HG03196 (cell line): Measurements from ENCODE around the gene KRABD2.
A peak's percentile ranks its signal among the peaks of the same experiment; 100 is the strongest.
"Not testable (repeated sequence)": the region's sequence is repeated elsewhere in the genome, so short reads cannot be mapped to it uniquely, and the experiment has no call there.

Source experiments
- ATAC-seq: cut with Tn5 transposase; IDR thresholded peaks from one replicate; pipeline ENCODE4 v1.9.1; 2021; ENCODE audit not compliant: unreplicated experiment

Gene KRABD2

DNA sequence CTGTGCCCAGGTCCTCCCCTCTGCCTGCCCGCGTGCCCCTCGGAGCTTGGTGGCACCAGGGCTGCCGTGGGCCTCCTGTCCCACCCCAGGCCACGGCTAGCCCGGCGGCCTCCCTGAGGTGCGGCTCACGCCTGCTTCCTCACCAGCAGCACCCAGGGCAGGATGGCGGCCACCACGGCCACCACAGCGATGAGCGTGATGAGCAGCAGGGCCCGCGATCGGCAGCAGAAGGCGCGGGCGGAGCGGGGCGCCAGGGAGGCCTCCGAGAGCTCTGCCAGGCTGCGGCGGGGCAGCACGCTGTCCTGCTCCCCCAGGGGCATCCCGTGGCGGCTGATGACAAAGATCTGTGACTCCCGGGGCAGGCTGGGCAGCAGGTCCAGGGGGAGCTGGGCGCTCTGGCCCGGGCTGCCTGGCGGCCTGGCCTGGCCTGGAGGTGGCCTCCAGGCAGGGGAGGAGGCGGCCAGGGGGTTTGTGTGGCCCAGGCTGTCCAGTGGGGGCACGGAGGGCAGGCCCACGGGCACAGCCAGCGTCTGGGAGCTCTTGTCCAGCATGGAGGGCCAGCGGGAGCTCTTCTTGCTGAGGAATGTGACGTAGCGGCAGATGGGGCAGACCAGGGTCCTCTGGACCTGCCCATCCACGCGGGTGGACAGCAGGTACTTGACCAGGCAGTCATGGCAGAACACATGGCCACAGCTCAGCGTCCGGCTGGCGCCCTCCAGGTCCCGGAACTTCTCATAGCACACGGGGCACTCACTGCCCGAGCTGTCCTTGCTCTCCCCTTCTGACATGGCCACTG lies 16.4 kb upstream of the KRABD2 start:
- no peak for ATAC-seq

DNA sequence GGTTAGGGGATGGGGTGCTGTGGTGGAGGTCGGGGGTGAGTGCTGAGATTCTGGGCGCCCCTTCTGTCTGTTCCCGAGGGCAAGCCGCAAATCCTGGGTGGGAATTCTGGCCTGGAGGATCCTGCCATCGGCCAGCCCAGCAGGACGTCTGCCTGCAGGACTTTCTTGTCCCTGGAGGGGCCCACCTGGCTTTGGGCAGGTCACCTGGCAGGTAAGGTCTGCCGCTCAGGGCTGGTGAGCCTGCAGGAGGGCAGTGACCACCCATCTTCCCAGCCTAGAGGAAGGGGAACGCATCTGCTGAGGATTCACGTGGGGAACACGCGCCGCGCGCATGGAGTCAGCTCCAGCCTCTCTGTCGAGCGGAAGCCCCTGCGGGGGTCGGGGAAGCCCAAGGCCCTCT lies 15.8 kb upstream of the KRABD2 start:
- no peak for ATAC-seq

DNA sequence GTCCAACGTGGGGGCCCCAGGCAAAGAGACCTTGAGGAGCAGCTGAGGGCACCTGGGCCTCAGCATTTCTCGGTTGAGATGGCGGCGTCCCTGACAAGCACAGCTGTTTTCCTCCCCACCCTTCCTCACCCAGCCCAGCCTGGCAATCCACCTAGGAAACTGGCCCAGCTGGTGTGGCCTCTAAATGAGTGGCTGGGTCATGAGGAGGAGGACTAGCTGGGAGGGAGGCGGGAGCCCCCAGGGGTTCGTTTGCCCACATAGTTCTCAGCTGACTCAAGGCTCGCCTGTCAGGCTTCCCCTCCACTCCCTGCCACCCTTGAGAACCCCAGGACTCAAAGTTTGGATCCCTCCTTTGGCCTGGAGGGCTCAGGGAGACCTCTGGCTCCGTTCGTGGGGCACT lies 15.2 kb upstream of the KRABD2 start:
- no peak for ATAC-seq

DNA sequence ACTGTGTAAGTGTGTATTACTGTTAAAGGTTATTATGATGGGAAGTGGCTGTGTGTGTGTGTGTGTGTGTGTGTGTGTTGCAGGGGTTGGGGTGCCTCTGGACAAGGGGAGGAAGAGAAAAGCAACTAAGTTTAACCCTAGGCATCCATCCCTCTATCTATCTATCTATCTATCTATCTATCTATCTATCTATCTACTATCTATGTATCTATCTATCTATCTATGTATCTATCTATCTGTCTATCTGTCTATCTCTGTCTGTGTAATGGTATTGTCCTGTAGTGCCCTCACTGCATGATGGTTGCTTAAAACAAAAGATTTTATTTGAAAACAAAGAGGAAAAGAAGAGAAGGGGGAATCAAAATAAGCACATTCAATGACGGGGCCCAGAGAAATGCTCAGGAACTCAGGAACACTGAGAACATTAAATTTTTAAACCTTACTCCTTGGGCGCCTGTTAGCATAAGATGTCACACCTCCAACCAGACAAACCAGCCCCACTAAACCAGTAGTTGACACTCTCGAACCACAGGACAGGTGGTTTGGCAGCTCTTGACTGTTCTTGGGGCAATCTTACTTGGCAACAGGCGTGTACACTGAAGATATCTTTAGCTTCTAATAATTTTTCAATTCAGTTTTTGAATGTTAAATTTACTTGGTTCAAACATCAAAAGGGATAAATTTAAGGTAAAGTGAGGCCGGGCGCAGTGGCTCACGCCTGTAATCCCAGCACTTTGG lies 11.6 kb upstream of the KRABD2 start:
- ATAC-seq = no peak

DNA sequence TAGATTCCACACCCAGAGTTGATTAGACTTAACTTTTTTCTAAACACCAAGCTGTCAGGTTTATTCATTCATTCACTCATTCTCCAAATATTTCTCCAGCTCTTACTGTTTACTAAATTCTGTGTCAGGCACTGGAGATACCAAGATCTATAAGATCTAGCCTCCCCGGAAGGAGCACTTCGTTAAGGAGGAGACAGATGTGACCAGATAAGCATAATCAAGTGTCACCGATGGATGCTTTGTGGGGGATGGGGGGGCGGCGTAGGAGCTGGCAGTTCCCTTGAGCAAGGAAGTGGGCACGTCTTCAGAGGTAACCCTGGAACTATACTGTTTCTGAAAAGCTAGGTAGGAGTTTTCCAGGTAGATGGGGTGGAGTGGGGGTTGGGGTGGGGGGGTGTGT lies 10.3 kb upstream of the KRABD2 start:
- no peak for ATAC-seq

DNA sequence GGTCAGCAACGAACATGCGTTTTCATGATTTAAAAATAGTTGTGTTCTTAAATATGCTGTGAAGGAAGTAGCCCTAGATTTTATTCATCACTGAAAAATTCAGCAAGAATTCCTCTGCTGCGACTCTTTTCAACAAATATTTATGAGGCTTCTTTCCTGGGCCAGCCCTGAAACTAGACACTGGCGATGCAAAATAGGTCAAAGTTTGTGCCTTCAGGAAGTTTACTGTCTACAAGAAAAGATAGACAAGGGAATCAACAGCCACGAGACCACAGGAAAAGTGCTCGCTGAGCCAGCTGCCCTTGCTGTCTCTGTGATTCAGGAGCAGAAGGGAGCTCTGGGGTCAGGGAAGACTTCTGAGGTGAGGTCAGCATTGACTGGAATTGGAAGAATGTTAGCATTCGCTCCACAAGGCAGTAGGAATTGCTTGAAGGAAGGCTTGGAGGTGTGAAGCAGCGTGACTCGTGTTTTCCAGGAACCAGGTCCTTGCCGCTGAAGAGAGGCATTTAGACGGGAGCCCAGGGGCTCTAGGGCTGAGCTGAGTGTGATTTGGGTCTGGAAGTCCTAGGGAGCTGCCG lies 8.4 kb upstream of the KRABD2 start:
- no peak for ATAC-seq

DNA sequence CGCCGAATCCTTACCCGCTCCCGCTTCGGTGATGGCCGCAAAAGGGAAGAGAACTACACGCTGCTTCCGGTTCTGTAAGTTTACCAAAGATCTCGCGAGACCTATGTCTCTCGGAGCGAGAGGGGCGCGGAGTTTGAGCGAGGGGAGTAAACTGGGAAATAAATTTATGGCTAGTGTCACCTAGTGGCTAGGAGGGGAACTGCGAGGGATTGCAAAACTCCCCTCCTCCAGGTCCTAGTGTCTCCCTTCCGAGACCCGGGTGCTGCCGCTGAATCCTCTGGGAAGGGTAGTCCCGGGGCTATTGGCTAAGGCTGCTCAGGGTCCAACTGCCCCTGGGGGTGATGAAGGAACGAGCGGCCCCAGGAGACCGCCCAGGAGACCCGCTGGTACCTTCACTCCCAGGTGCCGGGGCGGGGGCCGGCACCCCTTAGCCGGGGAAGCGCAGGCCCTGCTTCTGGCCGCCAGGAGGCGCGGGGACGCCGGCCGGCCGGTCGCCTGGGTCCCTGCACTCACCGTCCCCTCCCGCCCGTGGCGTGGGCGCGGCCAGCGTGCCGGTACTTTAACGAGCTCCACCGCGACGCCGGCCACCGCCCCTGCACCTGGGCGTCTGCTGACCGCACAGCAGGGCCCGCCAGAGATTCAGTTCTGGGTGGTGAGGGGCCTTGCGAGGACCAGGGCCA lies 6.8 kb upstream of the KRABD2 start, which contains the start of gene RPL26:
Gene RPL26, minus strand, starts transcription at position 51 of the 680 bp plus-strand sequence. CDS start 883 bp downstream, outside the sequence.
- peak; percentile 92 for ATAC-seq

DNA sequence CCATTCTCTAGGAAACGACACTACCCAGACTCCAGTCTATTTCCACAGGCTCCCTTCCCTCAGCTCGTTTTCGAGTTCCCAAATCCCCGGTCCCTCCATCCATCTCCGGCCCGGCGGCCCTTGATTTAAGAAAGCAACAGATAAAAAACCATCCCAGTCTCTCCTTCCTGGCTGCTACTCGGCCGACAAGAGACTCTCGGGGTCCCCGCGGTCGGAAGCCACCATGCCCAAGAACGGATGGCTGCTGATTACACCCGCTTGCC lies 6.3 kb upstream of the KRABD2 start:
- ATAC-seq = no peak

DNA sequence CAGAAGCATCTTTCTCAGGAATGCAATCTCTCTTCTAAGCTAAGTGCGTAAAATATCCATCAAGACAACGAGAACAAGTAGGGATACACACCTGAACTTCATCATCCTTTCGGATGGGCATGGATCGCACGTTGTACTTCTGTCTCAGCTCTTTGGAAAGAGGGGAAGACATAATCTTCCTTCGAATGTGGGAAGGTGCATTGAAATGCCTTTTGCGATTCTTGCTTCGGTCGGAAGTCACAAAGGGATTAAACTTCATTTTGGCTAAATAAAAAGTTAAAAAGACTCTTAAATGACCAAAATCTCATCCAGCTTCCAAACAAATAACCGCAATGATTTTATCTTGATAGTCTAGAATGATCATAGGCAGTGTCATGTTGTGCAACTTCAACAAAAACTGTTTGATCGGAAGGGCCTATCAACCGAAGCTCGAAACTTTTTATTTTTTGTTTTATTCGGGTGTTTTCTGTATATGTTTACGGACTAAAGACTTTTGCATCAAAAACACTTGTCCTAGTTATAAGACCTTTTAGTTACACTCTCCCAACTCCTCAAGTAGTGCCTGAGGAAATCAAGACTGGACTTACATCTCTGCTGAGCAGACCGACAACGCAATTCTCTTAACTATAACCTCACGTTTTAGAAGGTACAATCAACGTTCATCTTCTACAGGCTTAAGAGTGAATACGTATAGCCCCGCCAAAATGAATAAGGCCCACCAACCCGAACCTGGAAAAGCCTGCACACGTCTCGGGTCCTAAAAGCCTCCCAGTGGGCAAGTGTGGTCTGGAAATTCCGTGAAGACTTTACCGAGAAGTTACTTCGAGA lies 5.8 kb upstream of the KRABD2 start:
- ATAC-seq = no peak

DNA sequence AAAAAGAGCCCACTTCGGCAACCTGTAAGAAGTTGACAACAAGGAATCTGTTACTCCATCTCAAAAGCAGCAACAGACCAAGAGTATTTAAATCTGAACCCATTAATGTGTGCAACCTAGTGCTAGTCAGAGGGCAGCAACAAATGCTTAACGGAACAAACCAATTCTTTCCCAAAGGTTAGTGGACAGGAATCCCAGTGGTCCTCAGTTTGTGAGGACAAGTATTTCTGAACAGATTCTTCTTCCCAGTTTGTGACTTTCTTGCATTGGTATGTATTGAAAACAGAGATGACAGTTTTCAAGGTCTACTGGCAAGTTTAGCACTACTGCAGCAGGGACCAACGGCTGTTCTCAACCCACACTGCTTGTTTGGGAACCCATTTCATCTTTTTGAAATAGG lies 3.5 kb upstream of the KRABD2 start:
- ATAC-seq = no peak

DNA sequence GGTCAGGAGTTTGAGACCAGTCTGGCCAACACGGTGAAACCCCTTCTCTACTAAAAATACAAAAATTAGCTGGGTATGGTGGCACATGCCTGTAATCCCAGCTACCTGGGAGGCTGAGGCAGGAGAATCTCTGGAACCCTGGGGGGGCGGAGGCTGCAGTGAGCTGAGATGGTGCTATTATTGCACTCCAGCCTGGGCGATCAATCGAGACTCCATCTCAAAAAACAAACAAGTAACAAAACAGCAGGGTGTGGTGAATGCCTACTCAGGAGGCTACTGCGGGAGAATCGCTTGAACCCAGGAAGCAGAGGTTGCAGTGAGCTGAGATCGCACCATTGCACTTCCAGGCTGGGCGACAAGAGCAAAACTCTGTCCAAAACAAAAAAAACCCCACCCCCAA lies 1.6 kb upstream of the KRABD2 start:
- ATAC-seq = not testable (repeated sequence)

DNA sequence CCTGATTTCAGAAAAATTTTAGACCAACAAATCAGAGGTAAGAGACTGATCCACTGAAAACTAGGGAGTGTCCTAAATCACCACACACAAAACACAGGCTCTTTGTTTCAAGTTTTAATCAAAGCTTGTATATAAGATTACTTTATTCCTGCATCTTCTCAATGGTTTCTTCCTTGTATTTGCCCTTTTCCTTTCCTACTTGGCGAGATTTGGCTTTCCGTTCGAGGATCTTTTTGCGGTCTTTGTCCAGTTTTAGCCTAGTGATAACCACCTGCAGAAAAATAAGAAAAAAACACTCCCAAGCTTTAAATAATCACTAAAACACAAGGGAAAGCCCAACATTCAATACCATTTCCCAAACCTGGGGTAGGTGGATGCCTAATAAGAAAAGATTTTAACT lies 918 bp upstream of the KRABD2 start:
- no peak for ATAC-seq

DNA sequence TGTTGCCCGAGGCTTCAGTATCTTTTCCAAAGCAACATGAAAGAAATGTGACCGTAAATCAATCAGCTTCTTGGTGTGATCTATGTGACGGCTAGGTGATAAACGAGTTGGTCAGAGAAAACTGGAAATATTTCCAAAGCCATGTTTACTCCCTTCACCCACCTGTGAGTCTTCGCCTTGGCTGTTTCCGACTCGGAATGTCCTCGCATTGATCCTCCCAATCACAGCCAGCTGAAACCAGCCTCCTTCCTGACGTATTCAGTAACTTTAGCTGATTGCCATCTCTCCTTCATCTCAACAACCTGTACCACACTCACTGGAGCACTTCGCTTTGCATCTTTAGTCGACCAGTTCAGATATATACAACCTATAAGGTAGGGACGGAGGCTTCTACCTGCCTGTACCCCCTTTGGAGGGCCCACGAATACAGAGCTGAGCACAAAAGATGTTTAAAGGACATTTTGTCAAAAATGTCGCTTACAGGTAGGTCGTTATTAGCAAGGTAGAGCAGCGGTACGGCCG lies 705 bp downstream of the KRABD2 start:
- no peak for ATAC-seq

DNA sequence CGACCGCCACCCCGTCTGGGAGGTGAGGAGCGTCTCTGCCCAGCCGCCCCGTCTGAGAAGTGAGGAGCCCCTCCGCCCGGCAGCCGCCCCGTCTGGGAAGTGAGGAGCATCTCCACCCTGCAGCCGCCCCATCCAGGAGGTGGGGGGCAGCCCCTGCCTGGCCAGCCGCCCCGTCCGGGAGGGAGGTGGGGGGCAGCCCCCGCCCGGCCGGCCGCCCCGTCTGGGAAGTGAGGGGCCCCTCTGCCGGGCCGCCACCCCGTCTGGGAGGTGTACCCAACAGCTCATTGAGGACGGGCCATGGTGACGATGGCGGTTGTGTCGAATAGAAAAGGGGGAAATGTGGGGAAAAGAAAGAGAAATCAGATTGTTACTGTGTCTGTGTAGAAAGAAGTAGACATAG lies 2.6 kb downstream of the KRABD2 start:
- ATAC-seq = not testable (repeated sequence)

DNA sequence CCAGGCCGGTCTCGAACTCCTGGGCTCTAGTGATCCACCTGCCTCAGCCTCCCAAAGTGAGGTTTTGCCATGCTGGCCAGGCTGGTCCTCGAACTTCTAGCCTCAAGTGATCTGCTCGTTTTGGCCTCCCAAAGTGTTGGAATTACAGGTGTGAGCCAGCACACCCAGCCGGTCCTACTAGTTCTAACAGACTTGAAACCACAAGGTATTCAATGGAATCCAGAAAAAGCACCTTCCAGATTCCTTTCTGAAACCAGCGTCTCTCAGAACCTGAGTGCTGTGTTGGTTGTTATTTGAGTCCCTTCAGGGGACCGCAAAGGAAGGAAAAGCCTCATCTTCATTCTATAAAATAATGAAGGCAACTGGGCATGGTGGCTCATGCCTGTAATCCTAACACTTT lies 4.1 kb downstream of the KRABD2 start:
- no peak for ATAC-seq

DNA sequence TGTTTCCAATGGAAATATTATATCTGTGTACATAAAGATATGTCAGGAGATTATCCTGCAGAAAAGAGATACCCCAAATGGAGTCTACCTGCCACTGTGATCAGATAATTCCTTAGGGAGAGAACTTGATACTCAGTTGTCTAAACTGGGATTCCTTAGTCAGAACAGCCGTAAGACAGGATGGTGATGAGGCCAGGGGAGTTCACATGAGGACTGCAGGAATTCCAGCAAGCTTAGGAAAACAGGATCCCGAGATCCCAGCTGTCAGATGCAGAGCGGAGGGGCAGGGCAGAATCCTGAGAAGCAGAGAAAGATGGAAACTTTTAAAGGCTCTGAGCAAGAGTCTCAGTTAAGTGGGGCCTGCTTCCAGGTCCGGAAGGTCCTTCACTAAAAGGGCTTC lies 4.7 kb downstream of the KRABD2 start:
- no peak for ATAC-seq

DNA sequence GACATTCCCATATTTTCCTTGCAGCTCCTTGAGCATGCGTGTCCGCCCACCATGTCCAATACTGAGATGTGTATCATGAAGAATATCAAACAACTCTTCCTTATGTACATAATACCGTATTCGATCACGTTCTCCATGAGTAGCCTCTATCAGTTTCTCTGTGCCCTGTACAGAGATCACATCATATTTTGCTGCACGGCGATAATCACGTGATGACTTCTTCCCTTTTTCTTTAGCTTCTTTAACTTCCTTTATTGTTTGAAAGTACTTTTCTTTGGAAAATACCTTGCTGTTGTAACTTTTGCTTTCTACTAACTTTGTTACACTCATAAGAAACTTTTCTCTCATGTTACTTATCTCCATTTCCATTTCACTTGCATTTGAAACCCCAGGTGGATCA lies 6.6 kb downstream of the KRABD2 start:
- no peak for ATAC-seq

DNA sequence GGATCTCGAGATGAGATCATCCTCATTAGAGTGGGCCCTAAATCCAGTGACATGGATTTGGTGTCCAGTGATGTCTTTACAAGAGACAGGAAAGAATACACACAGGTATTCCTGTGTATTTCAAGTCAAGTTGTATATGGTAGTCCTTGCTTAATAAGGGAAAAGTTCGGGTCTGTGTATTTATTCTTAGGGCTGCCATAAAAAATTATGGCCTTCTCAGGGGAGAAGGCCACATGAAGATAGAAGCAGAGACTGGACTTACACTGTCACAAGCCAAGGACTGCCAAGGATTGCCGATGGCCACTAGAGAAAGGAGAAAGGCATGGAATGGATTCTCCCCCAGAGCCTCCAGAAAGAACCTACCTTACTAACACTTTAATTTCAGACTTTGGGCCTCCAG lies 8.3 kb downstream of the KRABD2 start:
- no peak for ATAC-seq

DNA sequence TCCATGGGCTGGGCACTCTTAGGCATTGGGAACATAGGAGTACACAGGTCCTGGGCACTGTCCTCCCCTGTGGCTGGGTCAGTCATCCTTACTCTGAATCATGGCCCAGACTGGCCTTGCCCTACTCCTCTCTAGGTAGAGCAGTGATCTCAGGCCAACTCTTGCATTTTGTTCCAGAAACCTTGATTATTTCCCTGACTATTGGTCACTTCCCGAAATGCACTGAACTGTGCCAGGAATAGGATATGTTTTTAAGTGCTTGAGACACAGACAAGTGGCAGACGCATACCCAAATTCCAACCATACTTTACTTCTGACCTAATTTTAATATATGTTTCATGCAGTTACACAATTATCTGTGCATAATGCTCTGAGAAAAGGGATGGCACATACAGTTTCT lies 10.3 kb downstream of the KRABD2 start:
- no peak for ATAC-seq

DNA sequence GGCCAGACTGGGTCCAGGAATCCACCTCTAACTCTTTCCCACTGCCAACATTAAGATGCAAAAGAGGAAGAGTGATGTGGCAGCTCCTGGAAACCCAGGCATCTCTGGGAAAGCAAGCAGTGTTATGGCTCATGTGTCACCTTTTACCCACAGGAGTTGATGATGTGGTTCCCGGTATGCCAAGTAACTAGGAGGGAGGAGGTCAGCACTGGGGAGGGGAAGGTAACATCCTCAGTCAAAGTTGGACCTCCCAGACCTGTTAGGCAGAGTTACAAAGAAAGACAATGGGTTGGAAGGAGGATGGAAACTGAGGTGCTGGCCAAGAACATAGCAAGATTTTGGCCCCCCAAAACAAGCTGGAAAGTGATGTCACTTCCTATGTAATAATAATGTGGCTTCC lies 11.4 kb downstream of the KRABD2 start:
- no peak for ATAC-seq
